ENCODE measurements around the gene FKBP1B. TPM values are rescaled to one million over a fixed set of nuclear protein-coding genes. Genes with fewer than 3 reads are reported as not detected.
"Not testable (repeated sequence)": the region's sequence is repeated elsewhere in the genome, so short reads cannot be mapped to it uniquely, and the experiment has no call there.

The FKBP1B gene
- total RNA-seq, 2 donors from 2014 or later = 0.64 to 1.4 TPM

- no peak for ATAC-seq
Observed at GRCh38 chr2:24019729-24020128, 29.8 kb upstream of the FKBP1B start.

DNA sequence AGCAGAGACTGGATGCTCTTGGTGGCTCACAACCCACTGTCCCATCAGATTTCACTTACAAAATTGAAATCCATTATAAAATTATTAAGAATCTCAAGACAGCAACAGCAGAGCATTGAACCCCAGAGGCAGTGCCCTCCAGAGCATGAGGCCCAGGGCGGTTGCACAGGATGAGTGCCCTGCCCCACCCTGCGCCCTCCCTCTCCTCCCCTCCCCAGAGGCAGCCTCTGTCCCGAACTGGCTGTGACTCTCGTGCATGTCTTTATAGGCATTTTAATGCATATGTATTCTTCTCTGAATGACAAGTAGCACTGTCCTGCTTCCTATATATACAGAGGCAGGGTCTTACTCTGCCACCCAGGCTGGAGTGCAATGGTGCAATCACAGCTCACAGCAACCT, 29.3 kb upstream of the FKBP1B start:
- Mint-ChIP-seq H3K36me3 (no peaks in the 10 kb centered on the region), H3K27ac (peak overlapping the region in 1 of 2 donors; percentile 50), H3K9me3 (no peaks in the 10 kb centered on the region)
- DNase-seq (ENCODE audit: low spot score in 2 of 2) (no peak), ATAC-seq (no peak)

More at GRCh38 chr2:24019729-24020128, 29.8 kb upstream of the FKBP1B start:
- Mint-ChIP-seq H3K36me3 (no peaks in the 10 kb centered on the region), H3K27ac (peak overlapping the region in 1 of 2 donors; percentile 23), H3K9me3 (no peaks in the 10 kb centered on the region)
- DNase-seq (ENCODE audit: low spot score in 2 of 2) = no peak

- Mint-ChIP-seq H3K9me3 (no peaks in the 10 kb centered on the region), H3K36me3 (no peaks in the 10 kb centered on the region), H3K27ac (no peak overlapping the region)
- peak in 1 of 2 donors; percentile 33 for DNase-seq (ENCODE audit: low spot score in 2 of 2)
- peak; percentile 74 for ATAC-seq
Observed at GRCh38 chr2:24021122-24021998, 28.2 kb upstream of the FKBP1B start.

DNA sequence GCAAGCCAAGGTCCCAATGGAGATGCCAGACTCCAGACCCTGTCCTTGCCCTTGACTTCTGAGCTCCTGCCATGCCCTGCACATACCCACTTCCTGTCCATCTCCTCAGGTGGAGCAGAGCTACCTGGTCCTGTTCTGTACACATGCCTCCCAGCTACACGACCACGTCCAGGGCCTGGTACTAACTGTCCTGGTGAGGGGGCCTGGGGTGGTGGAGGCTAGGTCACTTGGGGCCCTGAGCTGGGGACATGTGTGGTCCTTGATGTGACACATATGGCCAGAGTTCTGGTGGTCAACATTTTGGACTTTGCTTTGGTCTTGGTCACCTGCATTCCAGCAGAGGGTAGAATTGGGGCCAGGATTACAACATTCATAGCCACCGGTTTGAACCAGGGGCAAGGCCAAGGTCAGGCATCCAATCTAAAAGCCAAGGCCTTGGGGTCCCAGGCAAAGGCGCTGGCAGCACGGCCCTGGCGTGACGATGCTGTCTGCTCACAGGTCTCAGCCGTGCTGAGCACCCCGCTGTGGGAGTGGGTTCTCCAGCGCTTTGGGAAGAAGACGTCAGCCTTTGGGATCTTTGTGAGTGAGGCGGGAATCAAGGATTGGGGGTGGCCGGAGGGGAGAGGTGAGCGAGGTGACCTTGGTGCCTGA, 27.1 kb upstream of the FKBP1B start:
- Mint-ChIP-seq H3K9me3 (no peaks in the 10 kb centered on the region), H3K36me3 (no peaks in the 10 kb centered on the region), H3K27ac (peak overlapping the region in 1 of 2 donors; percentile 23)
- ATAC-seq (no peak), DNase-seq (ENCODE audit: low spot score in 2 of 2) (no peak)

DNA sequence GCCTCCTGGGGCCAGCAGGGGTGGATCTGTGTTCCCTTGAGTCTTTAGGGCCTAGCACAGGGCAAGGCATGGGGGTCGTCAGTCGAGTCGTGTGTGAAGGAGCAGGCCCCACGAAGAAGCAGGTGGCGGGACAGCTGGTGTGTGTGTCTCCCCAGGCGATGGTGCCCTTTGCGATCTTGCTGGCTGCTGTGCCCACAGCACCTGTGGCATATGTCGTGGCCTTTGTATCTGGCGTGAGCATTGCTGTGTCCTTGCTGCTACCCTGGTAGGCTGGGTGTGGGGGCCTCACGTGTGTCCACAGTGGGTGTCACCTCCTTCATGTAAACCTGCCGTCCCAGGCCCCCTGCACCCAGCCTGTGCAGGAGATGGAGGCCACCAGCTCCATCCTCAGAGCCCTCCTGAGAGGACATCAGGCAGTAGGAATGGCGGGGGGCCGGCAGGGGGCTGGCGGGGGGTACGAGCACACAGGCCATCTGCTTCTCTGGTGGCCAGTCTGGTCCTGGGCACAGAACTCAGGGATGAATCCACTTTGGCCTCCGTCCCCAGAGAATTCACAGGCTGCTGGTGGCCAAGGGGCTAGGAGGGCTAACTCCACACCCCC, 26.5 kb upstream of the FKBP1B start:
- Mint-ChIP-seq H3K36me3 (no peaks in the 10 kb centered on the region), H3K9me3 (no peaks in the 10 kb centered on the region), H3K27ac (peak overlapping the region in 1 of 2 donors; percentile 23)
- no peak for ATAC-seq
- DNase-seq (ENCODE audit: low spot score in 2 of 2) = no peak

DNA sequence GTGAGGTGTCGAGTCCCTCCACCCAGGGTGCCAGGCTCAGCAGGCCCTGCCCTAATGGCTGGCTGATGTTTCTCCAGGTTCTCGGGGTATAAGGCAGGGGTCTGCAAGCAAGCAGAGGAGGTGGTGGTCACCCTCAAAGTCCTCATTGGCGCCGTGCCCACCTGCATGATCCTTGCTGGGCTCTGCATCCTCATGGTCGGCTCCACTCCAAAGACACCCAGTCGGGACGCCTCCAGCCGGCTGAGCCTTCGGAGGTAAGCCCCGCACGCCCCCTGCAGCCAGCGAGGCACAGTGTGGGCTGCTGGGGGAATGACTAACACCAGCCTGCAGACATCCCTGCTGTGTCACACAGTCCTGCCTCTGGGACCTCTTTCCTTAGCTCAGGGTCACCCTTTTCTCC, 25.5 kb upstream of the FKBP1B start:
- H3K27ac Mint-ChIP-seq = no peak overlapping the region
- ATAC-seq (no peak), DNase-seq (ENCODE audit: low spot score in 2 of 2) (no peak)
- no peaks in the 10 kb centered on the region for H3K9me3 Mint-ChIP-seq
- no peaks in the 10 kb centered on the region for H3K36me3 Mint-ChIP-seq

GRCh38 chr2:24024996-24025663, 24.4 kb upstream of the FKBP1B start:
- Mint-ChIP-seq H3K9me3 (no peaks in the 10 kb centered on the region), H3K36me3 (peaks cover 0 to 7% of the 10 kb centered on the region in 2 donors), H3K27ac (peak overlapping the region in 1 of 2 donors; percentile 15)
- DNase-seq (ENCODE audit: low spot score in 2 of 2) (no peak), ATAC-seq (no peak)

DNA sequence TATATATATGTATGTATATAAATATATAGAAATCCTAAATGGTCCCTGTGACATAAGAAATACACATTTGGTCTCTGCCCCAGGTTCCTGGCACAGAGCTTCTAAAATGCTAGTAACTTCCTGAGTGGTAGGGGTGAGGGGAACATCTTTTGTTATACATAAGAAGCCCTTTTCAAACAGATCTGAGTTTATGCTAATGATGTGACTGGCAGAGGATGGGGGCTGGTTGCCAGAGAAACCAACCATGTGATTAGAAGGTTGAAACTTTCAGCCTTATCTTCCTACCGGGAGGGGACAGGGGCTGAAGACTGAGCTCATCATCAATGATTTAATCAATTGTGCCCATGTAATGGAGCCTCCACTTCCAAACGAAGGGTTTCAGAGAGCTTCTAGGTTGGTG, 23.3 kb upstream of the FKBP1B start:
- DNase-seq (ENCODE audit: low spot score in 2 of 2) (no peak), ATAC-seq (no peak)
- Mint-ChIP-seq H3K36me3 (peaks cover 0 to 7% of the 10 kb centered on the region in 2 donors), H3K27ac (no peak overlapping the region), H3K9me3 (no peaks in the 10 kb centered on the region)

DNA sequence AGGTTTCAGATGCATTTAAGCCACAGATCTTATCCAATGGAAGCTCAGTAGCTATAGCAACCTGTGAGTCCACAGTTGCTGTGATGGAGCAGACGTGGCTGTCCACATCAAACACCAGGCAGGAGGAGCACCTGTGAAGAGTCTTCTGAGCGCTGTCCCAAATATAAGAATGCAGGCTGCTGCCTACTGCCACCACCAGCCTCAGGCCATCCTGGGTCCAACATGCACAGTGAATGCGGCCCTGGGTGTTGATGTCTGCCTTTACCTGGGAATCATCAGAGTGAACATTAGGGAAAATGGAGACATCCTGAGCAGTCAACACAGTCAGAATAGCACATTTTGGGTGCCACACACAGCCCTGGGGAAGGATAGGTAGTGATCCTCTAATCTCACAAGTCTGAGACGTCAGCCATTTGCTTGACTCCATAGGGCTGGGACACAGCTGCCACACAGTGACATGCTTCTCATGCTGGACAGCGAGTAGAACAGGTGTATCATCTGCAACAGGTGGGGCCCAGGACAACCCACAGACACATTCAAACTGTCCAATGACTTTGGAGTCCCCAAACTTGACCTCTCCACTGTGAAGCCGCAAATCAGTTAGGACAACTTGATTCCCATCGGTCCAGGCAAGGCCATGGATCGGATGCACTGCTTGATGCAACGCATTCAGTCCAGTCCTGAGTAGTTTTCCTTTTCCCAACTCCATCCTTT, 10.6 kb upstream of the FKBP1B start:
- Mint-ChIP-seq H3K36me3 (peaks cover 0 to 4% of the 10 kb centered on the region in 2 donors), H3K9me3 (no peaks in the 10 kb centered on the region), H3K27ac (no peak overlapping the region)
- no peak for DNase-seq (ENCODE audit: low spot score in 2 of 2)
- ATAC-seq = no peak

GRCh38 chr2:24040511-24040910, 9.0 kb upstream of the FKBP1B start:
- ATAC-seq (no peak), DNase-seq (ENCODE audit: low spot score in 2 of 2) (no peak)
- Mint-ChIP-seq H3K27ac (no peak overlapping the region), H3K9me3 (no peaks in the 10 kb centered on the region), H3K36me3 (peaks cover 0 to 4% of the 10 kb centered on the region in 2 donors)

- H3K9me3 Mint-ChIP-seq; H3K27ac Mint-ChIP-seq; DNase-seq (ENCODE audit: low spot score in 2 of 2); H3K36me3 Mint-ChIP-seq; ATAC-seq: not testable (repeated sequence)
Observed at GRCh38 chr2:24043133-24043532, 6.4 kb upstream of the FKBP1B start.

GRCh38 chr2:24045511-24046508, 3.7 kb upstream of the FKBP1B start:
- no peak for DNase-seq (ENCODE audit: low spot score in 2 of 2)
- Mint-ChIP-seq H3K27ac (peak overlapping the region in 1 of 2 donors; percentile 93), H3K9me3 (no peaks in the 10 kb centered on the region)

DNA sequence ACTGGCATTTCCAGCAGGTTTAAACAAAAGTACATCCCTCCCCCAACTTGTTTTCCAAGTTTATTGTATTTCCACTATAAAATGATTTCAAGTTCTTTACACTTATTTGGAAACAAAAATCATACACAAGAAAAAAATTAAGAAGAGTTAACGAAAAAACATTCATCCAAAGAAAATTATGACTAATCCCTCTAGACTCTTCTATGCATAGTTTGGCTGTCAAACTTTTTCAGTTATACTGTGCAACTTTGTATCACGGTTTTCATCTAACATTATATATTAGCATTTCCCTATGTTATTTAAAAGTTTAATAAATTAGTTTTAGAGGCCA, 3.0 kb upstream of the FKBP1B start:
- no peaks in the 10 kb centered on the region for H3K9me3 Mint-ChIP-seq
- H3K36me3 Mint-ChIP-seq = peaks cover 6 to 9% of the 10 kb centered on the region in 2 donors
- DNase-seq (ENCODE audit: low spot score in 2 of 2) (no peak), ATAC-seq (no peak)
- H3K27ac Mint-ChIP-seq = peak overlapping the region; percentile 93 to 94

More at GRCh38 chr2:24045511-24046508, 3.7 kb upstream of the FKBP1B start:
- peaks cover 6 to 9% of the 10 kb centered on the region in 2 donors for H3K36me3 Mint-ChIP-seq
- no peak for ATAC-seq

DNA sequence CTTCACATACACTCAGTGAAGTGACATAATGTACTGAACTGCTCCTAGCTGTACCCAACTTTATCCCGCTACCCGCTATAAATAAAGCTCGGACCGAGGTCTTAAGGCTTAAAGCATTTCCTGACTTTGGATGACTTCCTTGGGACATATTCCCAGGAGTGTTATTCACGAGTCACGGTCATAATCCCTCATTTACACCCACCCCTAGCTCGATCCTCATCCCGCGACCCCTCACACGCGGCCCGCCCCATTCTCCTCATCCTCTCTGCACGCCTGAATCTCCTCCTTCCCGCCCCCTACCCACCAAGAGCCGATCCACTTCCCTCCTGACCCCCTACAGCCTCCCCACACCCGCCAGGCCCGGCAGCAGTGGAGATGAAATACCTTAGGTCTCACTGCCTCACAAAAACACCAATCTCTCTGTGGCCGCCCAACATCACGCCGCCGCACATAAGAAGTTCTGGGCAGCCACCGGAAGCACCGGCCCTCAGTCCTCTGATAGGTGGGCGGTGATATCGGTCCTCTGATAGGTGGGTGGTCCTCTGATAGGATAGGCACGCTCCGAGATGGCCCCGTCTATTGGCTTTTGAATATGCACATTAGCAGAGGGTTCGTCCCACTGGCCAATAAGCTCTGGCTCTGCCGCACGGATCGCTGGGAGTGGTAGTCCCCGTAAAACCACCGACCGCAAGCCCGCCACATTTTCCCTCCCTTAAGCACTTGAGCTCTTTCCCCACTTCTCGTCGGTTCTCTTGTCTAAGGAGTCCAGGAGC, 2.4 kb upstream of the FKBP1B start, which contains the start of gene WDCP:
TSS of gene WDCP (minus strand) at position 462 of the 773 bp plus-strand sequence. CDS start 7,897 bp downstream, outside the sequence.
- peak within 1 kb of the TSS; percentile 93 to 94 for H3K27ac Mint-ChIP-seq
- H3K36me3 Mint-ChIP-seq = peaks cover 6 to 9% of the 10 kb centered on the region in 2 donors

More for the DNA sequence above, 2.4 kb upstream of the FKBP1B start, which contains the start of gene WDCP:
- ATAC-seq = peak; percentile 99
- no peaks in the 10 kb centered on the region for H3K9me3 Mint-ChIP-seq
- peak; percentile 86 to 98 for DNase-seq (ENCODE audit: low spot score in 2 of 2)

Data from activated naive CD4-positive, alpha-beta T cell treated with anti-CD3 and anti-CD28 coated beads, Interleukin-2, amount 50 U/mL, for 72 hours (primary cell).